ENCODE data around the gene CPXM2. TPM values are rescaled to one million over a fixed set of nuclear protein-coding genes. Genes with fewer than 3 reads are reported as not detected.

CPXM2 gene
- total RNA-seq, 1 donor from 2014 or later: 0.14 TPM

DNA sequence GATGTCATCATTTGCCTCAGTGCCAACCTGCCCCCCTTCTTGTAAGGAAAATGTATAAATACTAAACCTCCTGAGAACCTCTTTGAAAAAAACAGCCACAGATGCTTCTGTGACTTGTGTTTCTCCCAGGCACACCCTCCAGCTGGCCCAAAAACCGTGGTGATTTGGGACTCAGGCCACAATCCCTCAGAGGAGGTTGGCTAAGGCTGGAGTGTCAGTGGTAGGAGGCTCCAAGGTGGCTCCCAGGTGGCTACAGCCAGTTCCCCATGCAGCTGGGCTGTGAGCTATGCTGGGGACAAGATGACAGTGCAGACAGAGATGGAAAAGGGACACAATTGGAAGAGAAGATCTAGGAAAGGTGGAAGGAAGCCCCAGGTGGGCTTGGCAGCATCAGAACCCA, 104.7 kb downstream of the CPXM2 start:
- peaks cover 25% of the 10 kb centered on the region for H3K27me3 Mint-ChIP-seq
- H3K36me3 Mint-ChIP-seq (ENCODE audit: insufficient read depth): no peaks in the 10 kb centered on the region
- no peak for TF ChIP-seq CTCF (IDR thresholded peaks at IDR 0.05; ENCODE audit: unreplicated experiment)
- H3K4me1 Mint-ChIP-seq (ENCODE audit: low read depth): no peaks in the 10 kb centered on the region
- no peak overlapping the region for H3K27ac Mint-ChIP-seq
- no peak for DNase-seq (ENCODE audit: low spot score, unreplicated experiment)
- H3K4me3 Mint-ChIP-seq (ENCODE audit: low read depth): no peak overlapping the region
- H3K9me3 Mint-ChIP-seq (ENCODE audit: low read depth): peaks cover 8% of the 10 kb centered on the region

DNA sequence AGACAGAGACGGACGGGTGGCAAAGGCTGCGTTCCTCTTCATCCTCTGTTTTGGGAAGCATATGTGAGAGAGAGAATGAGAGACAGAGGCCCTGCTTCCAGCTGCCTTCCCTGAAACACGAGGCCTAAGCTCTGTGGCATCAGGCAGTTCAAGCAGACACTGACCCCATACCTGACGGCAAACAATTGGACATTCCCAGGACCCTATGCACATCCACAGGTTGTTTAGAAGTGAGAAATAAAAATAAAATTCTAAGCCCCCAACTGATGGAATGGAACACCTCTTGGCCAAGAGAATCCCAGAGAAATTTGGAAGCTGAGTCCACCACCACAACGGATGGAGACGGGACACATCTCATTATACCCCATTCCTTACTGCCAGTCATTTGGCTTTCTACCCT, 105.3 kb downstream of the CPXM2 start:
- Mint-ChIP-seq H3K4me3 (ENCODE audit: low read depth) (no peak overlapping the region), H3K36me3 (ENCODE audit: insufficient read depth) (no peaks in the 10 kb centered on the region), H3K9me3 (ENCODE audit: low read depth) (peaks cover 5% of the 10 kb centered on the region), H3K4me1 (ENCODE audit: low read depth) (no peaks in the 10 kb centered on the region), H3K27me3 (peaks cover 25% of the 10 kb centered on the region), H3K27ac (no peak overlapping the region)
- DNase-seq (ENCODE audit: low spot score, unreplicated experiment): no peak
- no peak for TF ChIP-seq CTCF (IDR thresholded peaks at IDR 0.05; ENCODE audit: unreplicated experiment)

- Mint-ChIP-seq H3K27me3 (peaks cover 33% of the 10 kb centered on the region), H3K36me3 (ENCODE audit: insufficient read depth) (no peaks in the 10 kb centered on the region), H3K9me3 (ENCODE audit: low read depth) (peaks cover 2% of the 10 kb centered on the region), H3K4me3 (ENCODE audit: low read depth) (no peak overlapping the region), H3K4me1 (ENCODE audit: low read depth) (no peaks in the 10 kb centered on the region), H3K27ac (no peak overlapping the region)
- DNase-seq (ENCODE audit: low spot score, unreplicated experiment): no peak
- no peak for TF ChIP-seq CTCF (IDR thresholded peaks at IDR 0.05; ENCODE audit: unreplicated experiment)
Measured at GRCh38 chr10:123784646-123785045, 107.0 kb downstream of the CPXM2 start.

DNA sequence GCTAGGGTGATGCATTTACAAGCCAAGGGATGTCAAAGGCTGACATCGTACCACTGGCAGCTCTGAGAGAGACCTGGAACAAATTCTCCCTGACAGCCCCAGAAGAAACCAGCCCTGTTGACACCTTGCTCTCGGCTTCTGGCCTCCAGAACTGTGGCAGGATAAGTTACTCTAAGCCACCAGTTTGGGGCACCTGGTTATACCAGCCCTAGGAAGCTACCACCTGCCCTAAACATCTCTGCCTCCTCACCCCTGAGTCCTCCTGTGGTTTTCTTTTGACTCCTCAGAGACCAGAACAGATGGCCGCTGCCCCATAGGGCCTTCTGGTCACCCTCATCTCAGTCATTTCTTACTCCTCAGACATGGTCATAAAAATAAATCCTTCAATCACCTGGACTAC, 107.4 kb downstream of the CPXM2 start:
- Mint-ChIP-seq H3K27ac (no peak overlapping the region), H3K4me1 (ENCODE audit: low read depth) (no peaks in the 10 kb centered on the region), H3K36me3 (ENCODE audit: insufficient read depth) (no peaks in the 10 kb centered on the region), H3K9me3 (ENCODE audit: low read depth) (peaks cover under 1% of the 10 kb centered on the region), H3K4me3 (ENCODE audit: low read depth) (no peak overlapping the region), H3K27me3 (peaks cover 33% of the 10 kb centered on the region)
- no peak for DNase-seq (ENCODE audit: low spot score, unreplicated experiment)
- TF ChIP-seq CTCF (IDR thresholded peaks at IDR 0.05; ENCODE audit: unreplicated experiment): no peak

- TF ChIP-seq CTCF (IDR thresholded peaks at IDR 0.05; ENCODE audit: unreplicated experiment): no peak
- Mint-ChIP-seq H3K9me3 (ENCODE audit: low read depth) (no peaks in the 10 kb centered on the region), H3K4me3 (ENCODE audit: low read depth) (no peak overlapping the region), H3K27me3 (peaks cover 36% of the 10 kb centered on the region), H3K36me3 (ENCODE audit: insufficient read depth) (no peaks in the 10 kb centered on the region), H3K27ac (no peak overlapping the region), H3K4me1 (ENCODE audit: low read depth) (no peaks in the 10 kb centered on the region)
- DNase-seq (ENCODE audit: low spot score, unreplicated experiment): no peak
Measured at GRCh38 chr10:123783296-123783695, 108.3 kb downstream of the CPXM2 start.
